CD4-positive, alpha-beta T cell (primary cell): ENCODE data around the gene NBEAL2. TPM values are rescaled to one million over a fixed set of nuclear protein-coding genes. Genes with fewer than 3 reads are reported as not detected.
A peak's percentile ranks its signal among the peaks of the same experiment; 100 is the strongest.

Source experiments
- ATAC-seq: fragments of 200-7000 bp; cut with Tn5 transposase; one replicate; pipeline ENCODE4 v1.10.0; 2022; ENCODE audit warnings: mild to moderate bottlenecking; ENCODE audit not compliant: poor library complexity
- CTCF ChIA-PET: fragments of 350-600 bp; sonication (Branson Sonifier 250); formaldehyde crosslinking; loops from one replicate; lab custom pipeline; 2021; ENCODE audit warnings: antibody characterized with exemption, inconsistent platforms; lab: Charles Lee
- POLR2A ChIA-PET: fragments of 350-600 bp; sonication (Branson Sonifier 250); formaldehyde crosslinking; loops from one replicate; lab custom pipeline; 2021; ENCODE audit warnings: antibody characterized with exemption, inconsistent platforms; lab: Charles Lee
- DNase-seq, 14 experiments: peaks; one replicate each; pipeline ENCODE4 v3.0.0-alpha.2; 2013 to 2020; ENCODE audit warnings: mixed read lengths in 2 of 14
- H3K27ac ChIP-seq, 2 donors: one replicate each; pipeline versions ENCODE4 v1.5.1 to v1.7.0; 2013; ENCODE audit warnings: low read length in 2 of 2, low read depth in 1 of 2, mild to moderate bottlenecking in 1 of 2
- H3K27me3 ChIP-seq, 2 experiments: 1 replicate in 1 of 2; 2 replicates in 1 of 2; pipeline versions ENCODE4 v1.6.1 to v1.7.0; 2013; ENCODE audit warnings: low read length in 2 of 2, control low read depth in 1 of 2, mild to moderate bottlenecking in 1 of 2, moderate library complexity in 1 of 2; ENCODE audit not compliant: insufficient read depth in 2 of 2, control insufficient read depth in 1 of 2
- H3K36me3 ChIP-seq: one replicate; pipeline ENCODE4 v1.6.1; 2013; ENCODE audit warnings: low read length, control low read depth; ENCODE audit not compliant: insufficient read depth
- H3K4me1 ChIP-seq: one replicate; pipeline ENCODE4 v1.6.1; 2013; ENCODE audit warnings: low read length, control low read depth; ENCODE audit not compliant: insufficient read depth
- H3K4me3 ChIP-seq: one replicate; pipeline ENCODE4 v1.5.1; 2013; ENCODE audit warnings: mild to moderate bottlenecking, low read length, moderate library complexity
- H3K9me3 ChIP-seq, 2 experiments: 1 replicate in 1 of 2; 2 replicates in 1 of 2; pipeline versions ENCODE4 v1.6.1 to v1.7.0; 2013; ENCODE audit warnings: low read length in 2 of 2, mild to moderate bottlenecking in 2 of 2, control low read depth in 1 of 2, moderate library complexity in 1 of 2; ENCODE audit not compliant: control insufficient read depth in 1 of 2, insufficient read depth in 1 of 2
- H3K27ac Mint-ChIP-seq: one replicate; pipeline ENCODE4 v1.8.0; 2020; ENCODE audit warnings: mixed read lengths
- H3K27me3 Mint-ChIP-seq: one replicate; pipeline ENCODE4 v1.8.0; 2021; ENCODE audit warnings: mixed read lengths
- H3K36me3 Mint-ChIP-seq: one replicate; pipeline ENCODE4 v1.8.0; 2021; ENCODE audit warnings: low read depth, mixed read lengths
- H3K4me1 Mint-ChIP-seq: one replicate; pipeline ENCODE4 v1.8.0; 2021; ENCODE audit warnings: low read depth, mixed read lengths
- H3K4me3 Mint-ChIP-seq: one replicate; pipeline ENCODE4 v1.8.0; 2020; ENCODE audit warnings: mild to moderate bottlenecking, mixed read lengths
- H3K9me3 Mint-ChIP-seq: one replicate; pipeline ENCODE4 v1.8.0; 2020; ENCODE audit warnings: mixed read lengths
- CTCF ChIP-seq: fragments of 200-600 bp; IDR thresholded peaks from one replicate; pipeline ENCODE4 v1.8.0; 2022; ENCODE audit warnings: antibody characterized with exemption, mild to moderate bottlenecking
- intact Hi-C, 2 experiments: fragments of 100-400 bp; cut with DNase I in 1 of 2; cut with micrococcal nuclease in 1 of 2; formaldehyde crosslinking; loops; one replicate each; pipeline versions ENCODE4 v1.15.1 to v1.9.0; 2023 to 2025; cut with DNase I, micrococcal nuclease
- total RNA-seq, 174 experiments: library from RNA in 2 of 174; stranded (reverse) in 2 of 174; gene quantifications; one replicate each; pipeline ENCODE4 v1.2.3 and lab custom pipeline; 2021 to 2026

Gene NBEAL2
- total RNA-seq, 2 experiments from 2014 or later, result 163 to 170 TPM

GRCh38 chr3:47006145-47006651 lies 26.7 kb downstream of the NBEAL2 start:
- TF ChIP-seq CTCF, result no peak
- ATAC-seq (no peak), DNase-seq (peak in 1 of 14 experiments; percentile 2)
- peaks cover 12% of the 10 kb centered on the region for H3K4me1 ChIP-seq
- no peaks in the 10 kb centered on the region for H3K9me3 ChIP-seq
- Mint-ChIP-seq H3K36me3 (peaks cover 50% of the 10 kb centered on the region), H3K9me3 (no peaks in the 10 kb centered on the region), H3K4me1 (peaks cover 9% of the 10 kb centered on the region), H3K27ac (peak overlapping the region; percentile 17), H3K27me3 (no peaks in the 10 kb centered on the region), H3K4me3 (no peak overlapping the region)
- peaks cover 77% of the 10 kb centered on the region for H3K36me3 ChIP-seq
- POLR2A ChIA-PET, result interaction anchor here (2.5 kb wide), 1 partner anchor 27 kb away, joined by 8 read pairs; the partner anchor contains the start of gene NBEAL2
- no peak overlapping the region for H3K4me3 ChIP-seq
- no peak overlapping the region for H3K27ac ChIP-seq
- CTCF ChIA-PET, result interaction anchor here (1.3 kb wide), 1 partner anchor 83 kb away, joined by 3 read pairs; no protein-coding TSS in a partner anchor
- intact Hi-C loops, result no loop called here
- H3K27me3 ChIP-seq, result no peaks in the 10 kb centered on the region

GRCh38 chr3:47007001-47007400 lies 27.5 kb downstream of the NBEAL2 start:
- ChIA-PET POLR2A (interaction anchor here (2.5 kb wide), 1 partner anchor 28 kb away, joined by 8 read pairs; the partner anchor contains the start of gene NBEAL2), CTCF (interaction anchor here (0.5 to 1.3 kb wide), 2 partner anchors 84 to 468 kb away, joined by 3 read pairs; no protein-coding TSS in a partner anchor)
- Histone ChIP-seq H3K36me3 (peaks cover 69% of the 10 kb centered on the region), H3K9me3 (no peaks in the 10 kb centered on the region), H3K27me3 (no peaks in the 10 kb centered on the region), H3K4me3 (no peak overlapping the region), H3K4me1 (peaks cover 11% of the 10 kb centered on the region), H3K27ac (no peak overlapping the region)
- no peak for TF ChIP-seq CTCF
- H3K27ac Mint-ChIP-seq, result peak overlapping the region; percentile 17
- intact Hi-C loops, result no loop called here
- H3K4me3 Mint-ChIP-seq, result no peak overlapping the region
- no peak for ATAC-seq
- no peaks in the 10 kb centered on the region for H3K9me3 Mint-ChIP-seq
- H3K4me1 Mint-ChIP-seq, result peaks cover 9% of the 10 kb centered on the region
- peaks cover 43% of the 10 kb centered on the region for H3K36me3 Mint-ChIP-seq
- peak in 1 of 14 experiments; percentile 1 for DNase-seq
- no peaks in the 10 kb centered on the region for H3K27me3 Mint-ChIP-seq

- H3K27me3 ChIP-seq, result no peaks in the 10 kb centered on the region
- H3K9me3 ChIP-seq, result no peaks in the 10 kb centered on the region
- POLR2A ChIA-PET, result interaction anchor here (2.5 kb wide), 1 partner anchor 28 kb away, joined by 8 read pairs; the partner anchor contains the start of gene NBEAL2
- ATAC-seq (no peak), DNase-seq (peak in 2 of 14 experiments; percentile 1 to 33)
- no peak for TF ChIP-seq CTCF
- peaks cover 62% of the 10 kb centered on the region for H3K36me3 ChIP-seq
- no peaks in the 10 kb centered on the region for H3K9me3 Mint-ChIP-seq
- no peak overlapping the region for H3K27ac ChIP-seq
- CTCF ChIA-PET, result interaction anchor here (0.5 to 1.3 kb wide), 2 partner anchors 84 to 468 kb away, joined by 3 read pairs; no protein-coding TSS in a partner anchor
- peaks cover 10% of the 10 kb centered on the region for H3K4me1 ChIP-seq
- peaks cover 9% of the 10 kb centered on the region for H3K4me1 Mint-ChIP-seq
- H3K4me3 Mint-ChIP-seq, result no peak overlapping the region
- H3K4me3 ChIP-seq, result no peak overlapping the region
- no peaks in the 10 kb centered on the region for H3K27me3 Mint-ChIP-seq
- intact Hi-C loops, result loop anchor here in 1 of 2 experiments (2.0 kb wide), 1 partner anchor 19 kb away; no protein-coding TSS in a partner anchor
- peak overlapping the region; percentile 83 for H3K27ac Mint-ChIP-seq
- H3K36me3 Mint-ChIP-seq, result peaks cover 38% of the 10 kb centered on the region
Measured at GRCh38 chr3:47007482-47008233, 28.2 kb downstream of the NBEAL2 start.
